H1 (cell line): ENCODE measurements around the gene TNN. TPM values are rescaled to one million over a fixed set of nuclear protein-coding genes. Genes with fewer than 3 reads are reported as not detected.
A peak's percentile ranks its signal among the peaks of the same experiment; 100 is the strongest.

Experiments used
- ATF3 ChIP-seq: IDR thresholded peaks from 2 replicates; pipeline ENCODE4 v1.6.1; 2011; ENCODE audit warnings: low read depth, mild to moderate bottlenecking, low read length; ENCODE audit not compliant: insufficient read depth
- CHD2 ChIP-seq: IDR thresholded peaks from 2 replicates; pipeline ENCODE4 v1.6.1; 2012; ENCODE audit warnings: low read length, improper control_type of control experiment
- CREB1 ChIP-seq: IDR thresholded peaks from 2 replicates; pipeline ENCODE4 v1.6.1; 2012; ENCODE audit warnings: inconsistent platforms
- EP300 ChIP-seq, 2 experiments: IDR thresholded peaks; 1 replicate in 1 of 2; 2 replicates in 1 of 2; pipeline ENCODE4 v1.6.1; 2011 to 2012; ENCODE audit warnings: low read depth in 2 of 2, low read length in 2 of 2, mild to moderate bottlenecking in 2 of 2, borderline replicate concordance in 1 of 2, inconsistent platforms in 1 of 2, moderate library complexity in 1 of 2
- KDM5A ChIP-seq: fragments of 200-600 bp; IDR thresholded peaks from 2 replicates; pipeline ENCODE4 v1.7.1; 2012; ENCODE audit warnings: mild to moderate bottlenecking, low read length, inconsistent platforms, mixed read lengths
- PHF8 ChIP-seq: fragments of 200-600 bp; sonication (generic); conservative IDR thresholded peaks from 2 replicates; pipeline ENCODE4 v1.7.1; 2012; ENCODE audit warnings: low read depth, mild to moderate bottlenecking, inconsistent platforms, low read length, moderate library complexity
- POLR2AphosphoS5 ChIP-seq: IDR thresholded peaks from 2 replicates; pipeline ENCODE4 v1.6.1; 2011; ENCODE audit warnings: low read depth, low read length
- SAP30 ChIP-seq: fragments of 300-600 bp; sonication (generic); IDR thresholded peaks from 2 replicates; pipeline ENCODE4 v1.7.1; 2012; ENCODE audit warnings: low read length, moderate library complexity, mild to moderate bottlenecking, inconsistent platforms; ENCODE audit not compliant: insufficient read depth, insufficient replicate concordance
- SIN3A ChIP-seq, 2 experiments: IDR thresholded peaks in 1 of 2; conservative IDR thresholded peaks in 1 of 2; 2 replicates each; pipeline ENCODE4 v1.6.1; 2011 to 2012; ENCODE audit warnings: low read length in 2 of 2, improper control_type of control experiment in 1 of 2, low read depth in 1 of 2, mild to moderate bottlenecking in 1 of 2
- SIX5 ChIP-seq: IDR thresholded peaks from 2 replicates; pipeline ENCODE4 v1.6.1; 2011; ENCODE audit warnings: mild to moderate bottlenecking, low read depth, low read length
- TAF1 ChIP-seq: IDR thresholded peaks from 2 replicates; pipeline ENCODE4 v1.6.1; 2011; ENCODE audit warnings: mild to moderate bottlenecking, low read depth, low read length
- TBP ChIP-seq: IDR thresholded peaks from 2 replicates; pipeline ENCODE4 v1.6.1; 2011; ENCODE audit warnings: low read depth, low read length, improper control_type of control experiment
- TCF12 ChIP-seq: IDR thresholded peaks from 2 replicates; pipeline ENCODE4 v1.6.1; 2011; ENCODE audit warnings: low read depth, mild to moderate bottlenecking, low read length
- TEAD4 ChIP-seq: IDR thresholded peaks from 2 replicates; pipeline ENCODE4 v1.6.1; 2012; ENCODE audit warnings: low read depth, low read length, inconsistent platforms, mixed read lengths
- YY1 ChIP-seq: IDR thresholded peaks from 2 replicates; pipeline ENCODE4 v1.6.1; 2011; ENCODE audit warnings: low read depth, mild to moderate bottlenecking, low read length
- polyA plus RNA-seq, 7 experiments: library from polyadenylated mRNA; depleted of rRNA in 3 of 7; stranded (reverse) in 5 of 7; unstranded in 2 of 7; fragments of >200 nt in 5 of 7; fragments of 200-250 nt in 2 of 7; gene quantifications; 1 replicate in 5 of 7; 2 replicates in 1 of 7; 4 replicates in 1 of 7; pipeline versions ENCODE4 v1.2.1 to v1.2.3, GENCODE V29; 2011 to 2013; ENCODE audit warnings: missing spikeins in 2 of 7, mixed read lengths in 2 of 7
- total RNA-seq: library from RNA; stranded (reverse); fragmentation: NEBNext Ultra II Directional; extraction: Animal tissue kit (Norgen Biotek cat#: 25700); gene quantifications from 2 replicates; pipeline ENCODE4 v1.2.1, GENCODE V29; 2021

TNN gene
- total and polyA plus RNA-seq, 2 of the 8 experiments (the other 6 are each of a cell fraction or from before 2014, with no cell fraction given): 0.21 to 0.30 TPM

GRCh38 chr1:175023043-175023921, 44.4 kb upstream of the TNN start, which contains the start of gene MRPS14 (continued):
- TF ChIP-seq PHF8 (peak; percentile 79), TAF1 (peak; percentile 93), TCF12 (peak; percentile 61; the same call in 1 of the 2 replicates), TEAD4 (peak; percentile 82), KDM5A (peak; percentile 97), SAP30 (peak; percentile 35), SIX5 (no peak), YY1 (peak; percentile 99), EP300 (IDR thresholded peaks at IDR 0.05; ENCODE audit: borderline replicate concordance in 1 of 2, low read depth in 2 of 2, low read length in 2 of 2) (no peak), POLR2AphosphoS5 (peak; percentile 95), SIN3A (conservative IDR thresholded peaks at IDR 0.05 in 1 of 2, IDR thresholded peaks at IDR 0.05 in 1 of 2; ENCODE audit: low read depth in 1 of 2, low read length in 2 of 2) (peak in 1 of 2 experiments; percentile 92; a peak in 2 of 4 replicates), CHD2 (peak; percentile 96), ATF3 (0 out of 2 replicates have a peak, but pooled peaks have one; percentile 53), CREB1 (peak; percentile 95), TBP (peak; percentile 86)
